HepG2 (cell line): ENCODE results near the gene MRPL43. TPM values are rescaled to one million over a fixed set of nuclear protein-coding genes. Genes with fewer than 3 reads are reported as not detected.
A peak's percentile ranks its signal among the peaks of the same experiment; 100 is the strongest.

ENCODE experiments used
- DPF2 ChIP-seq: sonication (generic); formaldehyde crosslinking; IDR thresholded peaks from 2 replicates; pipeline ENCODE4 v1.4.0; 2020; ENCODE audit warnings: mild to moderate bottlenecking, low read depth, missing genetic modification reagents, borderline replicate concordance
- FOSL2 ChIP-seq: sonication (generic); formaldehyde crosslinking; IDR thresholded peaks from 2 replicates; pipeline ENCODE4 v1.4.0; 2020; ENCODE audit warnings: missing genetic modification reagents
- KDM3A ChIP-seq: IDR thresholded peaks from 2 replicates; pipeline ENCODE4 v1.6.1; 2018; ENCODE audit warnings: low read depth, missing compliant biosample characterization
- MXD4 ChIP-seq: IDR thresholded peaks from 2 replicates; pipeline ENCODE4 v1.6.1; 2016; ENCODE audit warnings: mild to moderate bottlenecking, missing biosample characterization, missing genetic modification reagents
- ZNF510 ChIP-seq: sonication (generic); formaldehyde crosslinking; IDR thresholded peaks from 2 replicates; pipeline ENCODE4 v1.4.0; 2020; ENCODE audit warnings: low read depth, mild to moderate bottlenecking, missing genetic modification reagents
- polyA plus RNA-seq, 8 experiments: library from polyadenylated mRNA; depleted of rRNA in 3 of 8; stranded (reverse) in 7 of 8; unstranded in 1 of 8; fragments of >200 nt; fragmentation: Illumina TruSeq in 4 of 8; extraction: Trizol in 4 of 8; gene quantifications; 2 replicates each; pipeline versions ENCODE4 v1.2.1 to v1.2.3, GENCODE V29; 2011 to 2016; ENCODE audit warnings: low read depth in 4 of 8, missing spikeins in 1 of 8, mixed read lengths in 1 of 8; ENCODE audit not compliant: insufficient read depth in 1 of 8
- total RNA-seq, 5 experiments: library from RNA; depleted of rRNA; stranded (reverse); fragments of >200 nt; fragmentation: Illumina TruSeq; extraction: Trizol; gene quantifications; 2 replicates each; pipeline ENCODE4 v1.2.3, GENCODE V29; 2016; ENCODE audit warnings: low read depth in 1 of 5
- TF ChIP-seq, protein P1 (sequence below), 2 experiments: sonication (generic) in 1 of 2; formaldehyde crosslinking in 1 of 2; IDR thresholded peaks; 2 replicates each; pipeline versions ENCODE4 v1.6.1 to v1.9.0; 2014 to 2022; ENCODE audit warnings: antibody characterized with exemption in 1 of 2, borderline replicate concordance in 1 of 2, inconsistent platforms in 1 of 2, low read depth in 1 of 2, missing genetic modification reagents in 1 of 2
- TF ChIP-seq, protein P2 (sequence below): sonication (generic); formaldehyde crosslinking; IDR thresholded peaks from 2 replicates; pipeline ENCODE4 v1.5.1; 2020; ENCODE audit warnings: missing genetic modification reagents, mild to moderate bottlenecking, borderline replicate concordance
- TF ChIP-seq, protein P3 (sequence below): sonication (generic); formaldehyde crosslinking; IDR thresholded peaks from 2 replicates; pipeline ENCODE4 v1.4.0; 2020; ENCODE audit warnings: missing genetic modification reagents

MRPL43 gene
- total and polyA plus RNA-seq, 2 of the 13 experiments (the other 11 are each of a cell fraction or from before 2014, with no cell fraction given) = 71.0 to 73.7 TPM

DNA sequence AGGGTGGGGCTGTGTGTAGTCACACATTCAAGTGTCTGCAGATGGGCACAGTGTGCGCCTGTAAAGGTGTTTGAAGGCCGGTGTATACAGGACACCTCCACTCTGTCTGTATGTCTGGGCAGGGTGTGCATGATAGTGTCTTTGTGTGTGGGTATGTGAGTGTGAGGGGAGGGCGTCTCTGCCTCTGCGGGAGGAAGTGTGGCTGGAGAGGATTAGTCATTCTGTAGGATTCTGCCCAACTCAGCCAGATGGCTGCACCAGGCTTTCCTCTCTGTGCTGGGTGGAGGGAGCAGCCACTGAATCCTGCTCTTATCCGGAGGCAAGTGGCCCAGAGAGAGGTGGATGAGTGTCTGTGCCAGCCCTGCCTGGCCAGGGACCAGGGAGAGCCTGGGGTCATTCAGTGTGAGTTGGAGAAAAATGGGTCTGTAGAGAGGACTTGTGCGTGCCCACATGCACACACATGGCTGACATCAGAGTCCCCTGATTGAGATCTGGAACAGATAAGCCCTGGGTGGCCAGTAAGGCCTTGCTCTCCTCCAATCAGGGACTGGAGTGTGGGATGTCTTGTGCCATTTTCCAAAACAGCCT is 45.4 kb upstream of the MRPL43 start (continued):
- TF ChIP-seq, protein P1, sequence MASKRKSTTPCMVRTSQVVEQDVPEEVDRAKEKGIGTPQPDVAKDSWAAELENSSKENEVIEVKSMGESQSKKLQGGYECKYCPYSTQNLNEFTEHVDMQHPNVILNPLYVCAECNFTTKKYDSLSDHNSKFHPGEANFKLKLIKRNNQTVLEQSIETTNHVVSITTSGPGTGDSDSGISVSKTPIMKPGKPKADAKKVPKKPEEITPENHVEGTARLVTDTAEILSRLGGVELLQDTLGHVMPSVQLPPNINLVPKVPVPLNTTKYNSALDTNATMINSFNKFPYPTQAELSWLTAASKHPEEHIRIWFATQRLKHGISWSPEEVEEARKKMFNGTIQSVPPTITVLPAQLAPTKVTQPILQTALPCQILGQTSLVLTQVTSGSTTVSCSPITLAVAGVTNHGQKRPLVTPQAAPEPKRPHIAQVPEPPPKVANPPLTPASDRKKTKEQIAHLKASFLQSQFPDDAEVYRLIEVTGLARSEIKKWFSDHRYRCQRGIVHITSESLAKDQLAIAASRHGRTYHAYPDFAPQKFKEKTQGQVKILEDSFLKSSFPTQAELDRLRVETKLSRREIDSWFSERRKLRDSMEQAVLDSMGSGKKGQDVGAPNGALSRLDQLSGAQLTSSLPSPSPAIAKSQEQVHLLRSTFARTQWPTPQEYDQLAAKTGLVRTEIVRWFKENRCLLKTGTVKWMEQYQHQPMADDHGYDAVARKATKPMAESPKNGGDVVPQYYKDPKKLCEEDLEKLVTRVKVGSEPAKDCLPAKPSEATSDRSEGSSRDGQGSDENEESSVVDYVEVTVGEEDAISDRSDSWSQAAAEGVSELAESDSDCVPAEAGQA (IDR thresholded peaks at IDR 0.05; ENCODE audit: low read depth) = 0 out of 2 replicates have a peak, but pooled peaks have one; percentile 10
- TF ChIP-seq, protein P1 (CRISPR knock-in tag; IDR thresholded peaks at IDR 0.05; ENCODE audit: borderline replicate concordance) = no peak
- TF ChIP-seq FOSL2 (CRISPR knock-in tag) (peak; percentile 83), ZNF510 (CRISPR knock-in tag) (peak; percentile 81; the same call in 1 of the 2 replicates), MXD4 (0 out of 2 replicates have a peak, but pooled peaks have one; percentile 15), DPF2 (peak; percentile 47; the same call in 1 of the 2 replicates), KDM3A (CRISPR knock-in tag) (no peak)
- TF ChIP-seq, protein P2, sequence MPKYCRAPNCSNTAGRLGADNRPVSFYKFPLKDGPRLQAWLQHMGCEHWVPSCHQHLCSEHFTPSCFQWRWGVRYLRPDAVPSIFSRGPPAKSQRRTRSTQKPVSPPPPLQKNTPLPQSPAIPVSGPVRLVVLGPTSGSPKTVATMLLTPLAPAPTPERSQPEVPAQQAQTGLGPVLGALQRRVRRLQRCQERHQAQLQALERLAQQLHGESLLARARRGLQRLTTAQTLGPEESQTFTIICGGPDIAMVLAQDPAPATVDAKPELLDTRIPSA (CRISPR knock-in tag) = 0 out of 2 replicates have a peak, but pooled peaks have one; percentile 43
- TF ChIP-seq, protein P3, sequence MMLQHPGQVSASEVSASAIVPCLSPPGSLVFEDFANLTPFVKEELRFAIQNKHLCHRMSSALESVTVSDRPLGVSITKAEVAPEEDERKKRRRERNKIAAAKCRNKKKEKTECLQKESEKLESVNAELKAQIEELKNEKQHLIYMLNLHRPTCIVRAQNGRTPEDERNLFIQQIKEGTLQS (CRISPR knock-in tag) = peak; percentile 44; the same call in 1 of the 2 replicates
